HG02678 (cell line): ENCODE data around the gene OR7D4.
"Not testable (repeated sequence)": the region's sequence is repeated elsewhere in the genome, so short reads cannot be mapped to it uniquely, and the experiment has no call there.

Experiments
- ATAC-seq: cut with Tn5 transposase; IDR thresholded peaks from one replicate; pipeline ENCODE4 v1.9.1; 2021; ENCODE audit warnings: mild to moderate bottlenecking, moderate library complexity; ENCODE audit not compliant: unreplicated experiment

Gene OR7D4

GRCh38 chr19:9219489-9219888, at the start of gene OR7D4:
OR7D4 (minus strand) TSS chr19:9219589; CDS start chr19:9214837, 4,752 bp downstream.
- ATAC-seq: no peak

GRCh38 chr19:9251236-9251635, 31.8 kb upstream of the OR7D4 start:
- no peak for ATAC-seq

GRCh38 chr19:9250630-9251029, 31.2 kb upstream of the OR7D4 start, which contains the start of gene OR7E24:
OR7E24 (plus strand) TSS chr19:9250930; CDS start chr19:9251044, 114 bp downstream.
- no peak for ATAC-seq

GRCh38 chr19:9205501-9206113, 13.8 kb downstream of the OR7D4 start:
- no peak for ATAC-seq

GRCh38 chr19:9198044-9198443, 21.3 kb downstream of the OR7D4 start:
- ATAC-seq: not testable (repeated sequence)

DNA sequence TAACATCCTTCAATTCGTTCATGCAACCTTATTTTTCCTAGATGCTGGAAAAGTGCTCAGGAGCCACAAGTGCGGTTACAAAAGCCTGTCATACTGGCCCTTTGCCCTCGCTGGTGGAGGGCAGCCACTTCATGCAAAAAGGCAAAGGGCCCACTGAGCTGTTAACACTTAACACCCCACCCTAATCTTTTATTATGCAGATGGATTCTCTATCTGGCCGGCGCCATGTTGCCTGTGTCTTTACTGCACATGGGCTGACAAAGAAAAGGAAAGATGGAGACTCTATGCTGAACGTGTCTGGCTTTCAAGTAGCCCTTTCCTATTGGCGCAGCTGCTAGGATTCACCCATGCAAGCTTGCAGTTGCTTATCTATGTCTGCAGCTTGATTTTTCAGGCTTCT, 29.9 kb downstream of the OR7D4 start:
- no peak for ATAC-seq

- no peak for ATAC-seq
These were observed 32.2 kb downstream of the OR7D4 start for GRCh38 chr19:9187191-9187590.

GRCh38 chr19:9183000-9183399, 36.4 kb downstream of the OR7D4 start:
- ATAC-seq: no peak

- no peak for ATAC-seq
These were observed 40.5 kb downstream of the OR7D4 start, which contains the start of gene OR7D2 for GRCh38 chr19:9178901-9179300. OR7D2 (plus strand) TSS chr19:9178979; CDS start chr19:9185782, 6,803 bp downstream.

DNA sequence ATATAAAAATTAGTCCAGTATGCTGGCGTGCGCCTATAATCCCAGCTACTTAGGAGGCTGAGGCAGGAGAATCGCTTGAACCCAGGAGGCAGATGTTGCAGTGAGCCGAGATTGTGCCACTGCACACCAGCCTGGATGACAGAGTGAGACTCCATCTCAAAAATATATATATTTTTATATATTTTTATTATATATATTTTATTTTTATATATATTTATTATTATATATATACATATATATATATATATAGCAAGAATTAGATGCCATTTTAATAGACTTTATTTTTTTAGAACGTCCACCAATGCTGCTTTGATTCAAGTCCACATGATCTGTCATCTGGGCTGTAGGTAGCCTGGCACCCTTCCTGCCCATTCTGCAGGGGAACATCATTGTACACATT, 44.1 kb downstream of the OR7D4 start:
- no peak for ATAC-seq

DNA sequence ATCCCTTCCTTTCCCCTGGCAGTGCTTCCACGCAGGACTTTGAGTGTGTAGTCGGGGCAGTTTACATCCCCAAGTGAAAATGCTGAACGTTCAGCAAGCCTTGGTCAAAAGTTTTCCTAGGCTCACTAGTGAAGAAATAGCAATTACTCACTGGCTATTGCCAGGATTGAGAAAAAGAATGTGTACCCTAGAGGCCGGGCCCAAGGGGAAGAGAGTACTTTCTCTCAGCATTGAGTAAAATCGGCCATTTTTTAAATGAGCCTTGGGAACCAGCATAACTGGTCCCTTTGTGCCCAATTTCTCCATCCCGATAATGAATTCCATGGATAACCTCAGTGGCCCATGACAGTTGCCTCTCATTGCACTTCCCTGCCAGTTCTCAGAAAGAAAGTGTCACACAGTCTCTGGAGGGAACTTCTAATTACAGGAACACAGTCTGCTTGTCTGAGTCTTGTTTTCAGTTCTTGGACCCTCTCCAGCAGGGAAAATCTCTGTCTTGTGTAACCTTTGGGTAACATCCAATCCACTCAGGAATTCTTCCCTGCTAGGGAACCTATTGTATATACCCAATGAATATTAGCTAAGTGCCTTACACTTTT, 47.9 kb downstream of the OR7D4 start:
- no peak for ATAC-seq

GRCh38 chr19:9166846-9167245, 52.5 kb downstream of the OR7D4 start:
- no peak for ATAC-seq

DNA sequence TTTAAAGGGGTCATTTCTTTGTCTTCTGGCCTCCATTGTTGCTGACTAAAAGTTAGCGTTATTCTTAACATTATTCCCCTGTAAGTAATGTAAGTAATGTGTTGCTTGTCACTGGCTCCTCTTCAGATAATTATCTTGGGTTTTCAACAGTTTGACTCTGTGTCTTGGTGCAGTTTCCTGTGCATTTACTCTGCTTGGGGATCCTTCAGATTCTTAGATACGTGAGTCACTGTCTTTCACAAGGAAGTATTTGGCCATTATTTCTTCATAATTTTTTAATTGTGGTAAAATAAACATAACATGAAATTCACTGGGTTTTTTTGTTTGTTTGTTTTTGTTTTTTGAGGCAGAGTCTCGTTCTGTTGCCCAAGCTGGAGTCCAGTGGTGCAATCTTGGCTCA, 54.1 kb downstream of the OR7D4 start:
- ATAC-seq: no peak

DNA sequence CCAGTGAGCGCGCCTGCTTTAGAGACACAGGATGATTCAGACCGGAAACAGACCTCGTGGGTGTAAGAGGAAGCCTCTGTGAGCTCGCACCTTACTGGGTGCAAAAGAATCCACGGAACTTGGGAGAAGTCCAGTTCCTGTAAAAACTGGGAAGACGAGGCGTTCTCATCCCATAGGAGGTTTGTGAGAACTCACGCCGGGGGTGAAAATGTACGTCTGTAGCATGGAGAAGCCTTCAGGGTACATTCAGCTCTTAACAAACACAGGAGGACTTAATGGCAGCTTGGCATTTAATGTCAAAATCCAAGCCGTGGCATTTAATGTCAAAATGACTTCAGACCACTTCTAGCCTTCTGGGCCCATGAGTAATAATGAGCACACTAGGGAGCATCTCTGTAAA, 58.0 kb downstream of the OR7D4 start:
- no peak for ATAC-seq
